Fibroblast of villous mesenchyme (primary cell): ENCODE measurements around the gene SEZ6L2. TPM values are rescaled to one million over a fixed set of nuclear protein-coding genes. Genes with fewer than 3 reads are reported as not detected.
A peak's percentile ranks its signal among the peaks of the same experiment; 100 is the strongest.

ENCODE experiments used
- DNase-seq: peaks from one replicate; pipeline ENCODE4 v3.0.0-alpha.2; 2010; ENCODE audit warnings: low read depth
- H3K4me3 ChIP-seq: 2 replicates; pipeline ENCODE4 v1.5.1; 2011; ENCODE audit warnings: low read depth, mild to moderate bottlenecking, low read length
- CTCF ChIP-seq: IDR thresholded peaks from 2 replicates; pipeline ENCODE4 v1.5.1; 2012; ENCODE audit warnings: low read depth, mild to moderate bottlenecking, low read length; ENCODE audit not compliant: insufficient read depth
- total RNA-seq: library from RNA; depleted of rRNA; stranded (reverse); fragments of >200 nt; gene quantifications from 2 replicates; pipeline ENCODE4 v1.2.3, GENCODE V29; 2012

The SEZ6L2 gene
- total RNA-seq, 1 donor, result 4.7 TPM

GRCh38 chr16:29883987-29884386, 15.4 kb downstream of the SEZ6L2 start:
- TF ChIP-seq CTCF, result no peak
- no peak overlapping the region for H3K4me3 ChIP-seq
- DNase-seq, result no peak

GRCh38 chr16:29881050-29881449, 18.3 kb downstream of the SEZ6L2 start:
- no peak for DNase-seq
- TF ChIP-seq CTCF, result no peak
- no peak overlapping the region for H3K4me3 ChIP-seq

- H3K4me3 ChIP-seq, result no peak overlapping the region
- DNase-seq, result no peak
- TF ChIP-seq CTCF, result no peak
Measured at GRCh38 chr16:29878172-29878571, 21.2 kb downstream of the SEZ6L2 start.

- no peak for TF ChIP-seq CTCF
- no peak overlapping the region for H3K4me3 ChIP-seq
- peak; percentile 16 for DNase-seq
Measured at GRCh38 chr16:29877266-29877961, 21.9 kb downstream of the SEZ6L2 start.

GRCh38 chr16:29876594-29877249, 22.6 kb downstream of the SEZ6L2 start:
- peak overlapping the region; percentile 50 for H3K4me3 ChIP-seq
- DNase-seq, result no peak
- TF ChIP-seq CTCF, result no peak

- TF ChIP-seq CTCF, result no peak
- H3K4me3 ChIP-seq, result peak overlapping the region; percentile 50
- DNase-seq, result no peak
Measured at GRCh38 chr16:29876217-29876593, 23.1 kb downstream of the SEZ6L2 start.
